Fibroblast of pulmonary artery (primary cell): ENCODE data around the gene ZDHHC13.

ENCODE experiments used
- DNase-seq: peaks from one replicate; pipeline ENCODE4 v3.0.0-alpha.2; 2010; ENCODE audit warnings: low read depth
- H3K4me3 ChIP-seq: replicated peaks from 2 replicates; pipeline ENCODE4 v1.5.1; 2011; ENCODE audit warnings: low read depth, mild to moderate bottlenecking, control low read depth, low read length, moderate library complexity
- TF ChIP-seq, protein P1 (sequence below): IDR thresholded peaks from 2 replicates; pipeline ENCODE4 v1.5.1; 2011; ENCODE audit warnings: mild to moderate bottlenecking, control low read depth, low read length, inconsistent platforms; ENCODE audit errors: missing control alignments

Gene ZDHHC13

DNA sequence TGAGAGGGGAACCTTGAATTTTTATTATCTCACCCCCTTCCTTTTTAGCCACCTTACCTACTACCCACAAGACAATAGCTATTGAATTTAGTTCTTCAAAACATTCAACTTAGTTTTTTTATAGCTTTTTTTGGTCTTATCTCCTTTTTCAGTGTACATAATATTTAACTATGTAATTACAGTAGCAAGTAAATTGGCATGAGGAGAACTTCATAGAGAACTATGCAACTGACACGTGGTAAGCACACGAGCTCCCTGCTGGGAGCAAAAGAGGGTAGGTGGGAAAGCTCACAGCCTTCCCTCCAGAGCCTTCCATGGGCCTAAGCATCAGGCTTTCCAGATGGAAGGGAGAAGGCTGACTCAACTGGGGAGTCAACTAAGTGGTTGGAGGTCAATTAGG, 22.1 kb upstream of the ZDHHC13 start:
- TF ChIP-seq, protein P1, sequence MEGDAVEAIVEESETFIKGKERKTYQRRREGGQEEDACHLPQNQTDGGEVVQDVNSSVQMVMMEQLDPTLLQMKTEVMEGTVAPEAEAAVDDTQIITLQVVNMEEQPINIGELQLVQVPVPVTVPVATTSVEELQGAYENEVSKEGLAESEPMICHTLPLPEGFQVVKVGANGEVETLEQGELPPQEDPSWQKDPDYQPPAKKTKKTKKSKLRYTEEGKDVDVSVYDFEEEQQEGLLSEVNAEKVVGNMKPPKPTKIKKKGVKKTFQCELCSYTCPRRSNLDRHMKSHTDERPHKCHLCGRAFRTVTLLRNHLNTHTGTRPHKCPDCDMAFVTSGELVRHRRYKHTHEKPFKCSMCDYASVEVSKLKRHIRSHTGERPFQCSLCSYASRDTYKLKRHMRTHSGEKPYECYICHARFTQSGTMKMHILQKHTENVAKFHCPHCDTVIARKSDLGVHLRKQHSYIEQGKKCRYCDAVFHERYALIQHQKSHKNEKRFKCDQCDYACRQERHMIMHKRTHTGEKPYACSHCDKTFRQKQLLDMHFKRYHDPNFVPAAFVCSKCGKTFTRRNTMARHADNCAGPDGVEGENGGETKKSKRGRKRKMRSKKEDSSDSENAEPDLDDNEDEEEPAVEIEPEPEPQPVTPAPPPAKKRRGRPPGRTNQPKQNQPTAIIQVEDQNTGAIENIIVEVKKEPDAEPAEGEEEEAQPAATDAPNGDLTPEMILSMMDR = no peak
- no peak for DNase-seq

GRCh38 chr11:19099093-19099492, 17.9 kb upstream of the ZDHHC13 start:
- H3K4me3 ChIP-seq = no peak overlapping the region
- TF ChIP-seq, protein P1 = no peak
- no peak for DNase-seq

More for the DNA sequence above, 22.1 kb upstream of the ZDHHC13 start:
- H3K4me3 ChIP-seq = no peak overlapping the region

- DNase-seq = no peak
- H3K4me3 ChIP-seq = no peak overlapping the region
- TF ChIP-seq, protein P1 = no peak
Measured at GRCh38 chr11:19100885-19101284, 16.1 kb upstream of the ZDHHC13 start.

DNA sequence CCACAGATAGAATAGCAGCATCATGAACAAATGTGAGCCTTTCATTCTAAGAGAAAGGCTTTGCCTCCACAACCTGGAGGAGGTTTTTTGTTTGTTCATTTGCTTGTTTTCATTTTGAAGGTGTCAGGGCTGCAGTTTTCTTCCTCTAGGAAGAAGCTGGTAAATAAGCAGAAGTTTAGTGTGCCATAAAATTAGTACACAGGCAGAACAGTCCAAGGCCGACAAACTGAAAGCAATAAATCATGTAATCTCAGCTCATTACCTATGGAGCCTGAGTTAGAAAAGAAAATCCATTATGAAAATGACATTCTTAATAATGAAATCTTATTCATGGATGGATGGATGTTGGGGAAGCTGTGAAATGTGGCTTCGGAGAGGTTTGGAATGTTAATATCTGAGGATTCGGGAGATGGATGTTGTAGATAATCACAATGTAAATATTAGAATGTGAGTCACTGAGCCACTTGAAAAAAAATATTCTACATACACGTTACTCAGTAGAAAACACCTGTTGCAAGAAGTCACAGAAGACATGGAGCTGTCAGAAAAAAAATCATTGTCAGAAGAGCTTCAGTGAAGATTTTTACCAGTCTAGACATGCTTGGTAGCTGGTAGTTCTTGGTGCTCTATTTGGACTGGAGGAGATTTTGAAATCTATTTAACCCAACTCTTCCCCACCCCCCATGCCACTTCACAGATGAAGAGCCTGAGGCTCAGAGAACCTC, 15.0 kb upstream of the ZDHHC13 start:
- DNase-seq = no peak
- TF ChIP-seq, protein P1 = no peak
- no peak overlapping the region for H3K4me3 ChIP-seq

DNA sequence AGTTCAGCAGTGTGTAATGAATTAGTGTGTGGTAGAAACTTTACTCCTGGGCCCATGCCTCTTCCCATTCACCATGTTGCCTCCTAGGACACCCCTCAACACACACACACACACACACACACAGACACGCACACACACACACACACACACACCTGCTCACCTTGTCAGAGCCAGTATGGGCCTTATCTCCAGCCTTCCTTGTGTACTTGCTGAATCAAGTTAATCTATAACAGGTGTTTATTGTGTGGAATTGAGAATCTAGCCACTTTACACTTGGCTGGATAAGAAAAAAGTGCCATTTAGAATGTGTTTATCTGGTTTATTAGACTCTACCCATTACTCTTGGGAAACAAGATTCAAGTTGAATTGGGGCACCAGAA, 14.5 kb upstream of the ZDHHC13 start:
- H3K4me3 ChIP-seq = no peak overlapping the region
- no peak for DNase-seq
- TF ChIP-seq, protein P1 = no peak

DNA sequence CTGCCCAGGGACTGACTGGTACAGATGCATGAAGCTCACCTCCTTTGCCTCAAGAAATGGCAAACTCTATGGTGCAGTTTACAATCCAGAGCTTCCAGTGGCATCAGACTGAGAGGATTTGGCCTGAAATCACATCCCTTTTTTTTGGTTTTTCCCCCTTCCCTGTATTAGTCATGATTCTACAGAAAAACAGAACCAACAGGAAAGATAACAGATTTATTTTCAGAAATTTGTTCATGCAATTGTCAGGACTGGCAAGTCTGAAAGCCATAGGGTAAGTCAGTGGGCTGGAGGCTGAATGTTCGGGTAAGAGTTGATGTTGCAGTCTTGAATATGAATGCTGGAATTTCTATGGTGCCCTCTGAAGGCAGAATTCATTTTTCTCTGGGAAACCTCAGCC, 12.0 kb upstream of the ZDHHC13 start:
- TF ChIP-seq, protein P1 = no peak
- DNase-seq = no peak

DNA sequence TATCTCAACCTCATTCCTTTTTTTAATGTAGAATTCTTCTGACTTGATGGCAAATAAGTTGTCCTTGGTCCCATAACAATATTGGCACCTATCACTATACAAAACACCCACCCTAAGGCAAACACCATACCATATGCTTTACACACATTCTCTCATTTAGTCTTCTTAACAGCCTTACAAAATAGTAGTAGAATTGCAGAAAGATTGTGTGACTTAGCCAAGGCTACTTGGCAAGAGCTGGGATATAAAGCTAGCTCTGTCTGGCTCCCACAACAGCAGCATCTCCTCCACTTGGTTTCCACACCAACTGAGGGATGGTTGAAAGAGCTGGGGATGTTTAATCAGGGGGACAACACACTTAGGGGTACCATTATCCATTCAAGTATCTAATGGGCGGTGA, 9.8 kb upstream of the ZDHHC13 start:
- DNase-seq = no peak
- TF ChIP-seq, protein P1 = no peak
- no peak overlapping the region for H3K4me3 ChIP-seq

More for the DNA sequence above, 12.0 kb upstream of the ZDHHC13 start:
- no peak overlapping the region for H3K4me3 ChIP-seq
